Neural progenitor cell (in vitro differentiated cells): Measurements from ENCODE around the gene ASB1.

Source experiments
- CTCF ChIP-seq: fragments of 200-600 bp; sonication (generic); IDR thresholded peaks from 2 replicates; pipeline ENCODE4 v1.5.1; 2017; ENCODE audit warnings: antibody characterized with exemption, mild to moderate bottlenecking
- EZH2 ChIP-seq: fragments of 200-600 bp; sonication (generic); IDR thresholded peaks from 2 replicates; pipeline ENCODE4 v1.6.1; 2017; ENCODE audit warnings: antibody characterized with exemption, mild to moderate bottlenecking, moderate library complexity
- EZH2phosphoT487 ChIP-seq: fragments of 200-600 bp; sonication (generic); IDR thresholded peaks from 2 replicates; pipeline ENCODE4 v1.6.1; 2017; ENCODE audit warnings: antibody characterized with exemption

- TF ChIP-seq CTCF: no peak
- no peak for TF ChIP-seq EZH2phosphoT487
- no peak for TF ChIP-seq EZH2
These were observed 22.9 kb upstream of the ASB1 start for GRCh38 chr2:238403632-238404405.
